ENCODE measurements around the gene PRDX1. TPM values are rescaled to one million over a fixed set of nuclear protein-coding genes. Genes with fewer than 3 reads are reported as not detected.
"Not testable (repeated sequence)": the region's sequence is repeated elsewhere in the genome, so short reads cannot be mapped to it uniquely, and the experiment has no call there.

The PRDX1 gene
- total RNA-seq, 6 experiments from 2014 or later, result 315 to 672 (median 358) TPM

- intact Hi-C loops (cut with DNase I), result loop anchor here (5.0 to 10.0 kb wide), 2 partner anchors 133 to 475 kb away; partner anchors contain the start of genes HECTD3 (in 1 of the 2) and UROD (in 1 of the 2)
- Histone ChIP-seq H3K27me3 (no peaks in the 10 kb centered on the region), H3K36me3 (no peaks in the 10 kb centered on the region), H3K9me3 (no peaks in the 10 kb centered on the region), H3K4me1 (peaks cover 0 to 16% (median 0%) of the 10 kb centered on the region in 4 donors), H3K27ac (peak overlapping the region; percentile 71 to 89 (median 81)), H3K4me3 (peak overlapping the region; percentile 61 to 94 (median 79))
- WGBS (ENCODE audit: insufficient coverage, low coverage, low lambda C conversion rate, missing lambda C conversion rate), result under 1% methylated on average over 17 of the region's 17 CpGs
- DNase-seq, result no peak
- TF ChIP-seq, protein P1, sequence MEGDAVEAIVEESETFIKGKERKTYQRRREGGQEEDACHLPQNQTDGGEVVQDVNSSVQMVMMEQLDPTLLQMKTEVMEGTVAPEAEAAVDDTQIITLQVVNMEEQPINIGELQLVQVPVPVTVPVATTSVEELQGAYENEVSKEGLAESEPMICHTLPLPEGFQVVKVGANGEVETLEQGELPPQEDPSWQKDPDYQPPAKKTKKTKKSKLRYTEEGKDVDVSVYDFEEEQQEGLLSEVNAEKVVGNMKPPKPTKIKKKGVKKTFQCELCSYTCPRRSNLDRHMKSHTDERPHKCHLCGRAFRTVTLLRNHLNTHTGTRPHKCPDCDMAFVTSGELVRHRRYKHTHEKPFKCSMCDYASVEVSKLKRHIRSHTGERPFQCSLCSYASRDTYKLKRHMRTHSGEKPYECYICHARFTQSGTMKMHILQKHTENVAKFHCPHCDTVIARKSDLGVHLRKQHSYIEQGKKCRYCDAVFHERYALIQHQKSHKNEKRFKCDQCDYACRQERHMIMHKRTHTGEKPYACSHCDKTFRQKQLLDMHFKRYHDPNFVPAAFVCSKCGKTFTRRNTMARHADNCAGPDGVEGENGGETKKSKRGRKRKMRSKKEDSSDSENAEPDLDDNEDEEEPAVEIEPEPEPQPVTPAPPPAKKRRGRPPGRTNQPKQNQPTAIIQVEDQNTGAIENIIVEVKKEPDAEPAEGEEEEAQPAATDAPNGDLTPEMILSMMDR (IDR thresholded peaks at IDR 0.05), result no peak
- TF ChIP-seq POLR2A (IDR thresholded peaks at IDR 0.05), result no peak
- ATAC-seq, result peak in 1 of 4 donors; percentile 1
These were observed 31.5 kb downstream of the PRDX1 start for GRCh38 chr1:45490121-45490625.

DNA sequence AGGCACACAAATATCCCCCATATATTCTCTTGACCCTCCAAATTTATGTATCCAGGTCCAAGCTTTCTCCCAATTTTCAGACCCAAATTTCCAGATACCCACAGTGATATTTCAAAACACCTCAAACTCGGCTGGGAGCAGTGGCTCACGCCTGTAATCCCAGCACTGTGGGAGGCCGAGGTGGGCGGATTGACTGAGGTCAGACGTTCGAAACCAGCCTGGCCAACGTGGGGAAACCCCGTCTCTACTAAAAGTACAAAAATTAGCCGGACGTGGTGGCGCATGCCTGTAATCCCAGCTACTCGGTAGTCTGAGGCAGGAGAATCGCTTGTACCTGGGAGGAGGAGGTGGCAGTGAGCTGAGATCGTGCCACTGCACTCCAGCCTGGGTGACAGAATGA, 32.3 kb downstream of the PRDX1 start:
- H3K27ac ChIP-seq; ATAC-seq; H3K36me3 ChIP-seq; H3K27me3 ChIP-seq; intact Hi-C loops (cut with DNase I); H3K9me3 ChIP-seq: not testable (repeated sequence)
- peaks cover 0 to 16% (median 0%) of the 10 kb centered on the region in 4 donors for H3K4me1 ChIP-seq
- DNase-seq, result peak in 2 of 3 donors; percentile 31 to 42
- WGBS (ENCODE audit: insufficient coverage, low coverage, low lambda C conversion rate, missing lambda C conversion rate), result 20% methylated on average over 14 of the region's 14 CpGs
- H3K4me3 ChIP-seq, result peak overlapping the region; percentile 61 to 94 (median 79)

GRCh38 chr1:45488666-45489377, 32.9 kb downstream of the PRDX1 start:
- TF ChIP-seq POLR2A (IDR thresholded peaks at IDR 0.05), result no peak
- TF ChIP-seq, protein P1 (IDR thresholded peaks at IDR 0.05), result no peak
- intact Hi-C loops (cut with DNase I), result no loop called here
- Histone ChIP-seq H3K9me3 (no peaks in the 10 kb centered on the region), H3K4me3 (no peak overlapping the region), H3K27ac (no peak overlapping the region), H3K4me1 (peaks cover 0 to 16% (median 0%) of the 10 kb centered on the region in 4 donors), H3K27me3 (no peaks in the 10 kb centered on the region), H3K36me3 (no peaks in the 10 kb centered on the region)
- no peak for ATAC-seq
- 68% methylated on average over 8 of the region's 10 CpGs for WGBS (ENCODE audit: insufficient coverage, low coverage, low lambda C conversion rate, missing lambda C conversion rate)
- DNase-seq, result peak in 1 of 3 donors; percentile 21

GRCh38 chr1:45485949-45486348, 35.7 kb downstream of the PRDX1 start:
- ATAC-seq (no peak), DNase-seq (no peak)
- no peaks in the 10 kb centered on the region for H3K9me3 ChIP-seq
- H3K36me3 ChIP-seq, result no peaks in the 10 kb centered on the region
- no peak overlapping the region for H3K27ac ChIP-seq
- no peak overlapping the region for H3K4me3 ChIP-seq
- H3K4me1 ChIP-seq, result peaks cover 0 to 12% (median 0%) of the 10 kb centered on the region in 4 donors
- intact Hi-C loops (cut with DNase I), result no loop called here
- H3K27me3 ChIP-seq, result no peaks in the 10 kb centered on the region
- TF ChIP-seq POLR2A (IDR thresholded peaks at IDR 0.05), result no peak
- TF ChIP-seq, protein P1 (IDR thresholded peaks at IDR 0.05), result no peak

- intact Hi-C loops (cut with DNase I), result no loop called here
- WGBS (ENCODE audit: insufficient coverage, low coverage, low lambda C conversion rate, missing lambda C conversion rate), result 21% methylated on average over 5 of the region's 5 CpGs
- ATAC-seq, result peak; percentile 34 to 74 (median 62)
- H3K27me3 ChIP-seq, result no peaks in the 10 kb centered on the region
- peak overlapping the region in 1 of 3 donors; percentile 25 for H3K27ac ChIP-seq
- H3K4me1 ChIP-seq, result no peaks in the 10 kb centered on the region
- TF ChIP-seq, protein P1 (IDR thresholded peaks at IDR 0.05), result no peak
- no peak for TF ChIP-seq POLR2A (IDR thresholded peaks at IDR 0.05)
- H3K36me3 ChIP-seq, result no peaks in the 10 kb centered on the region
- peak in 1 of 3 donors; percentile 44 for DNase-seq
- H3K4me3 ChIP-seq, result peak overlapping the region in 2 of 3 donors; percentile 17 to 30
- H3K9me3 ChIP-seq, result no peaks in the 10 kb centered on the region
These were observed 42.5 kb downstream of the PRDX1 start for GRCh38 chr1:45479039-45479748.

Data from right lobe of liver (tissue), 6 donors.